NCI-H748 (cell line): ENCODE data around the gene MALSU1.

Experiments used
- DNase-seq: peaks from one replicate; lab custom pipeline; 2025; ENCODE audit not compliant: unreplicated experiment; lab: John Stamatoyannopoulos, UW

MALSU1 gene

GRCh38 chr7:23298885-23299769 is at the start of gene MALSU1:
Gene MALSU1, plus strand, starts transcription at chr7:23299339. Its CDS starts 14 bp downstream, at chr7:23299353.
- peak; percentile 97 for DNase-seq

GRCh38 chr7:23249486-23249885 is 49.7 kb upstream of the MALSU1 start:
- no peak for DNase-seq

- DNase-seq = no peak
These were observed 45.0 kb upstream of the MALSU1 start for GRCh38 chr7:23254051-23254681.

GRCh38 chr7:23256731-23257130 is 42.4 kb upstream of the MALSU1 start:
- DNase-seq = no peak

- DNase-seq = no peak
These were observed 38.8 kb upstream of the MALSU1 start for GRCh38 chr7:23260371-23260770.

GRCh38 chr7:23261843-23262452 is 37.2 kb upstream of the MALSU1 start:
- peak; percentile 62 for DNase-seq

GRCh38 chr7:23264916-23265458 is 34.2 kb upstream of the MALSU1 start:
- DNase-seq = no peak

- DNase-seq = no peak
These were observed 32.2 kb upstream of the MALSU1 start for GRCh38 chr7:23266918-23267317.

GRCh38 chr7:23267357-23267756 is 31.8 kb upstream of the MALSU1 start:
- no peak for DNase-seq

- DNase-seq = no peak
These were observed 31.0 kb upstream of the MALSU1 start for GRCh38 chr7:23268167-23268566.

- no peak for DNase-seq
These were observed 30.4 kb upstream of the MALSU1 start for GRCh38 chr7:23268746-23269145.

- DNase-seq = no peak
These were observed 26.9 kb upstream of the MALSU1 start for GRCh38 chr7:23272275-23272674.

- peak; percentile 90 for DNase-seq
These were observed 26.0 kb upstream of the MALSU1 start for GRCh38 chr7:23273141-23273599.

GRCh38 chr7:23275912-23276311 is 23.2 kb upstream of the MALSU1 start:
- DNase-seq = no peak

GRCh38 chr7:23276376-23276775 is 22.8 kb upstream of the MALSU1 start:
- DNase-seq = peak; percentile 24

GRCh38 chr7:23276947-23277346 is 22.2 kb upstream of the MALSU1 start:
- no peak for DNase-seq

GRCh38 chr7:23277359-23277989 is 21.7 kb upstream of the MALSU1 start:
- peak; percentile 61 for DNase-seq

- no peak for DNase-seq
These were observed 19.2 kb upstream of the MALSU1 start for GRCh38 chr7:23279819-23280525.

GRCh38 chr7:23283086-23283485 is 16.1 kb upstream of the MALSU1 start:
- DNase-seq = no peak

- DNase-seq = no peak
These were observed 14.3 kb upstream of the MALSU1 start for GRCh38 chr7:23284871-23285270.
